Nephron (organoid): ENCODE data around the gene DTYMK.

ENCODE experiments used
- H3K27ac Mint-ChIP-seq, 3 experiments: 2 replicates each; pipeline ENCODE4 v1.8.0; 2020; ENCODE audit warnings: mixed read lengths in 3 of 3, mild to moderate bottlenecking in 2 of 3, moderate library complexity in 1 of 3
- H3K27me3 Mint-ChIP-seq: 2 replicates; pipeline ENCODE4 v1.8.0; 2021; ENCODE audit warnings: low read depth, mild to moderate bottlenecking, moderate library complexity, mixed read lengths
- H3K36me3 Mint-ChIP-seq: 2 replicates; pipeline ENCODE4 v1.8.0; 2020; ENCODE audit warnings: low read depth, mixed read lengths
- H3K4me1 Mint-ChIP-seq: 2 replicates; pipeline ENCODE4 v1.8.0; 2020; ENCODE audit warnings: mixed read lengths
- H3K4me3 Mint-ChIP-seq, 3 experiments: 2 replicates each; pipeline ENCODE4 v1.8.0; 2020; ENCODE audit warnings: mild to moderate bottlenecking in 3 of 3, mixed read lengths in 3 of 3, moderate library complexity in 2 of 3
- H3K9me3 Mint-ChIP-seq: 2 replicates; pipeline ENCODE4 v1.8.0; 2020; ENCODE audit warnings: mixed read lengths
- CTCF ChIP-seq, 3 experiments: fragments of 200-600 bp; sonication (generic); IDR thresholded peaks; one replicate each; pipeline ENCODE4 v1.5.0; 2021; ENCODE audit warnings: antibody characterized with exemption in 3 of 3; ENCODE audit not compliant: unreplicated experiment in 3 of 3

The DTYMK gene

DNA sequence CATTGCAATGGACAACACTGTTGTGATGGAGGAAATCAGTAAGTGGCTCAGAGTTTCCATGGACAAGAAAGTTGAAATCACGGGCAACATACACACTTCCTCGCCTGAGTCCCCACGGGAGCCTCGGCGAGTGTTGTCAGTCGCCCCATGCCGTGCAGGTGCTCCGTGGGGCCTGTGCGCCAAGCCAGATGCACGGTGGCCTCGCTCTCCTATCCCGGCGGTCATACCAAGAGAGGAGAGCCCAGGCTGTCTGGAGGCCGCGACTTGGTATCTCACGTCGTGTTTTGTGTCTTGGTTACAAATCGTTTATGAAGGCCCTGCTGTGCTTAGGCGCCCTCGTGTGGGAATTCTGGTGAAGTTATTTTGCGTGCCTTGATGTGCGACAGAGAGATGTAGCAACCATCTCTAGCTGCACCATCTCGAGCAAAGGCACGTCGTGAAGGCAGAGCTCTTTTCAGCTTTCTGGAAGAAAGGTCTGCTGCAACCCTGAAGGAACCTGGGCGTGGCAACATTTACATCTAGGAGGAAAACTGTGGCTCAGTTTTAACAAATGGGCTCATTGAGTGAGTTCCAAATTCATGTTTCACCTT lies 27.4 kb downstream of the DTYMK start:
- H3K4me3 Mint-ChIP-seq, result no peak overlapping the region
- H3K27me3 Mint-ChIP-seq, result peaks cover 6% of the 10 kb centered on the region
- peaks cover 55% of the 10 kb centered on the region for H3K36me3 Mint-ChIP-seq
- H3K9me3 Mint-ChIP-seq, result no peaks in the 10 kb centered on the region
- no peaks in the 10 kb centered on the region for H3K4me1 Mint-ChIP-seq
- no peak overlapping the region for H3K27ac Mint-ChIP-seq
- TF ChIP-seq CTCF (IDR thresholded peaks at IDR 0.05; ENCODE audit: unreplicated experiment in 3 of 3), result peak; percentile 61 to 66 (median 65)

DNA sequence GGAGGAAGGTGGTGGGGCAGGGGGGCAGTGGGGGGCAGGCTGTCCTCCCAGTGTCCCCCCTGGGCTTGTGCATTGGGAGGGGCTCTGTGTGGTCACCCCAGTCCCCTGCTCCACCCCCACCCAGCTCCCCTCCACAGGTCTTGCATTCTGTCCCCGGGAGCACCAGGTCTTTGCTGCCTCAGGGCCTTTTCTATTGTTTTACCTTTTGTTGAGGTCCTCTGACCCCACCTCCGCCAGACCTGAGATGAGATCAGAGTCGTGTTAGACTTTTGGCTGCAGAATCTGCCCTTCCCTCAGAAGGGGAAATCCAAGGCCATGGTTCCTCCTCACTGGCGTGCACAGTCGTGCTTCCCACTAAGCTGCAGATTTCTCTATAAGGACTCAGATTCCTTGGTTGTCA lies 28.3 kb downstream of the DTYMK start:
- Mint-ChIP-seq H3K27me3 (peaks cover 6% of the 10 kb centered on the region), H3K4me1 (no peaks in the 10 kb centered on the region), H3K9me3 (no peaks in the 10 kb centered on the region), H3K36me3 (peaks cover 56% of the 10 kb centered on the region), H3K4me3 (no peak overlapping the region), H3K27ac (no peak overlapping the region)
- no peak for TF ChIP-seq CTCF (IDR thresholded peaks at IDR 0.05; ENCODE audit: unreplicated experiment in 3 of 3)

- Mint-ChIP-seq H3K27ac (no peak overlapping the region), H3K4me3 (no peak overlapping the region), H3K4me1 (no peaks in the 10 kb centered on the region), H3K36me3 (peaks cover 60% of the 10 kb centered on the region), H3K27me3 (peaks cover 6% of the 10 kb centered on the region), H3K9me3 (no peaks in the 10 kb centered on the region)
- no peak for TF ChIP-seq CTCF (IDR thresholded peaks at IDR 0.05; ENCODE audit: unreplicated experiment in 3 of 3)
These were observed 28.8 kb downstream of the DTYMK start for GRCh38 chr2:241657786-241658254.

GRCh38 chr2:241656190-241656741 lies 30.3 kb downstream of the DTYMK start:
- H3K27ac Mint-ChIP-seq, result no peak overlapping the region
- TF ChIP-seq CTCF (IDR thresholded peaks at IDR 0.05; ENCODE audit: unreplicated experiment in 3 of 3), result no peak
- H3K36me3 Mint-ChIP-seq, result peaks cover 65% of the 10 kb centered on the region
- H3K4me3 Mint-ChIP-seq, result no peak overlapping the region
- H3K27me3 Mint-ChIP-seq, result peaks cover 6% of the 10 kb centered on the region
- no peaks in the 10 kb centered on the region for H3K4me1 Mint-ChIP-seq
- H3K9me3 Mint-ChIP-seq, result no peaks in the 10 kb centered on the region

DNA sequence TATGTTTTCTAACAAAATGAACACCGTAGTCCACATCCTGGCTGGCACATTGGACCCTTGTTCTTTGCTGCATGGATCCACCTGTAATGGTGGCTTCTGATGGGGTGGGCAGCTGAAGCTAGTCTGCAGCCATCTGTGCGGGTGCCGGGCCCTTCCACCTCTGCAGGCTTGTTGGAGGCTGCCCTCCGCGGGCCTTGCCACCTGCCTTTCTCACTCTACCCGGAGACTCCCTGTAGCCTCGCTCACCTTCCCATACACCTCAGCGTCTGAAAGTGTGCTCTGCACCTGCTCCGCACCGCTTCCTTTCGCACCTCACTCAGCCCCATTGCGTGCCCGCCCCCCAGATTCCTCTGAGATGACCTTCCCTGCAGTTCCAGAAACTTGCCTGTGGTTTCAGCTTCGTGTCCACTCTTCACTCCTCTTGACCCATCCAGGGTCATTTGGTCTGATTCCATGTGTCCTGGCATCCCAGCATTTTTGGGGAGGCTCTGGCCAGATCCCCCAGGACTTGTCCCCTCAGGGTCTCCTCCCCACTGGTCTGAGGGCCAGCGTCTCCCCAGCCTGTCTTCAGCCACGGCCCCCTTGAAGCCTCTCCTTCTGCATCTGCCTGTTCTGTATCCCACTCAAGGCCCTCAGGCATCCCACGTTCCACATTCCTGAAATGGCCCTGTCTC lies 31.0 kb downstream of the DTYMK start:
- H3K27ac Mint-ChIP-seq, result no peak overlapping the region
- peaks cover 3% of the 10 kb centered on the region for H3K27me3 Mint-ChIP-seq
- H3K4me1 Mint-ChIP-seq, result no peaks in the 10 kb centered on the region
- TF ChIP-seq CTCF (IDR thresholded peaks at IDR 0.05; ENCODE audit: unreplicated experiment in 3 of 3), result no peak
- H3K9me3 Mint-ChIP-seq, result no peaks in the 10 kb centered on the region
- peaks cover 69% of the 10 kb centered on the region for H3K36me3 Mint-ChIP-seq
- H3K4me3 Mint-ChIP-seq, result no peak overlapping the region
